AML-193 (cell line): ENCODE data around the gene IRAK2.

ENCODE experiments used
- DNase-seq, 2 experiments: peaks; one replicate each; lab custom pipeline; 2025; lab: John Stamatoyannopoulos, UW

IRAK2 gene

GRCh38 chr3:10189557-10190354 lies 25.0 kb downstream of the IRAK2 start:
- peak; percentile 100 for DNase-seq

- DNase-seq, result no peak
Observed at GRCh38 chr3:10192953-10193691, 28.4 kb downstream of the IRAK2 start.

GRCh38 chr3:10193692-10194327 lies 29.1 kb downstream of the IRAK2 start:
- DNase-seq, result no peak

- no peak for DNase-seq
Observed at GRCh38 chr3:10194328-10195071, 29.8 kb downstream of the IRAK2 start.

DNA sequence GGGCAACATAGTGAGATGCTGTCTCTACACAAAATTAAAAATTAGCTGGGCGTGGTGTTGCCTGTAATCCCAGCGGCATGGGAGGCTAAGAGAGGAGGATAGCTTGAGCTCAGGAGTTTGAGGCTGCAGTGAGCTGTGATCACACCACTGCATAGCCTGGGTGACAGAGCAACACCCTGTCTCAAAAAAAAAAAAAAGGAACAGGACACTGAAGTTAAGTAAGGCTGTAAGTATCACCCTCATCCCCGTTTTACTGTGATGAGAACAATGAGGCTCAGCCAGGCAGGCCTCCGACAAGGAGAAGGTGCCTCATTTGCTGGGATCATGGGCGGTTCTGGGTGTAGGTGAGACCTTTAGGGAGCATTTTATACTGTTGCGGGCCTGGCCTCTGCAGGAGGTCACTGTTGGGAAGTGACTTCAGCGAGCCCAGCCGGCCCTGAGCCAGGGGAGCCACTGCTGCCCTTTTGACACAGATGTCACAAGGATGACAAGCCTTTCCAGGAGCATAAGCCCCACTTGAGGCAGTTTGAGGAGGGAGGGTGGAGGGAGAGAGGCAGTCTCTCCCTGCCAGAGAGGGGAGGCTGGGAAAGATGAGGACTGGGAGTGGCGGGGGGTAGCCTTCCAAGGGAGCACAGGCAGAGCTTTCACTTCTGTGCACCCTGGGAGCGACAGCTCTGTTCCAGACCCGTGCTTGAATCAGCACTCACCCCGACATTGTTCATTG lies 30.8 kb downstream of the IRAK2 start:
- no peak for DNase-seq

DNA sequence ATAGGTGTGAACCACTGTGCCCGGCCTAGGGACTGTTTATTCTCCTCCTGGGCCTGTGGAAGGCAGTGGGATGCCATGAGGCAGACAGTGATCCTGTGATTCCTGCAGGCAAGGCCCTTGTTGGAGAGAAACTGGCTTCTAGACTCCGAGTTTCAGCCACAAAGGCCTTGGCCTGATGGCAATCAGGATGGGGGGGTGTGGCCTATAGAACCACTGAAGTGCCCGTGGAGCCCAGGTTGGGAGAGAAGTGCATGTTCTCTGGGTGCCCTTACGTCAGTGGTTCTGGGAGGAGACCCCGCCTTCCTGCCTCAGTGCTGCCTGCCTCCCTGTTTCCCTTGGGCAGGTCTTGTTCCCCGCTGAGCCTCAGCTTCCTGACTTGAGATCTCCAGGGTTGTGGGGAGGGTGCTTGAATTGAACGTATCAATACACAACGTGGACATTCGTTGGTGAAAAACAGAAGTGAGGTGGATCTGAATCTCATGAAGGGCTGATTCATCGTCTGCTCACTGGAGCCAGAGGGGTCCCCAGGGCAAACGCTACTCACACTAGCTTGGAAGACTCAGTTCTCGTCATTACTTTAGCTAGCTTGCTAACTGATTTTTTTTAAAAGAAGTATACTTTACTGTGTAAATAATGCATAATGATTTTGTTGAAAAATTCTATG lies 31.8 kb downstream of the IRAK2 start:
- DNase-seq, result no peak

DNA sequence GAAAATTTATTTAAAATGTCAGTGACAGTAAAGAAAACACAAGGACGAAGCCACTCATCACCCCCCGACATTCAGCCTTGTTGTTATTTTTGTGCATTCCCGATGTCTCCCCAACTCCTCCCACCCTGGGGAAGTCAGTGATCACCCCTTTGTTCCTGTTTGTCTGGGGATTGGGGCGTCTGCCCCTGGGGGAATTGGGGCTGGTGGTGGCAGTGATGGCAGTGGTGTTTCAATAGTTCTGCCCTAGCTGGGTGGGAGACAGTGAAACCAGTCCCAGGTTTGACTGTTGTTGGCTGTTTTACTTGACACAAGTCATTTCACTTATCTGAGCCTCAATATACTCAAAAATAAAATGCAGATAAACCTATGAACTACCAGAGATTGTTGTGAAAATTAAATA lies 33.5 kb downstream of the IRAK2 start:
- DNase-seq, result no peak

DNA sequence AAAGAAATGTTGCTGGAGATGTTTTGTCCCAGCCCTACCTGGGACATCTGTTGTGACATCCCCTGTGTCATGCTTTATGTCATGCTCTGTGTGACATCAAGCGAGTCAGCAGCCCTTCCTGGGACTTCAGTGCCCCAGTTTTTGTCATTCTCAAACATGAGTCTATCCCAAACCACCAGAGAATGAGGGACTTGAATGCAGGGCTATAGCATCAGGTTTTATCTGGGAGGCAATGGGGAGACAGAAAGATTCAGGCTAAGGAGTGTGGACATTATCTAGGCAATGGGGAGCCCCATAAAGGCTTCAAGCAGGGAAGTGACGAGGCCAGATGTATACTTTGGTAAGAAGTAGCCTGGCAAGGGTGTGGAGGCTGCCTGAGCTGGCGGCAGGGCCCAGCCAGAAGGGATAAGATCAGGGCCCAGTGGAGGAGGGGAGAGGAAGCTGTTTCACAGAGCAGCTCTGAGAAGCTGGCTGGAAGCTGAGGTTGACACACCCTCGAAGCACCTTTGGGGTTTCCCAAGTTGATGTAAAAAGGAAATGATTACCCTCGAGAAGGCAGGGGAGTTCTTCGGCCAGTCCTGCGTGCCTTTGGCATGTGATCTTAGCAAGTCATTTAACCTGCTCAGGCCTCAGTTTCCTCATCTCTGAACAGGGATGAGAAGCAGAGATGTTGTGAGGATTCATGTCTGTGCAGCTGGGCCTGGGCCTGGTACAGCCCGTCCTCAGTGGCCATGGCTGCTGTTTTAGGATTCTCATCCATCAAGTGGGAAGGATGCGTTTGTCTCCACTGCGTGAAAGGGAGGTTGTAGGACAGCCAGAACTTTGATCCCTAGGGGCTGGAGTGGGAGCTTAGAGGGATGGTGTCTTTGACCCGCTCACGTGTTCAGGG lies 34.3 kb downstream of the IRAK2 start:
- DNase-seq, result peak; percentile 48 to 54

- DNase-seq, result no peak
Observed at GRCh38 chr3:10204921-10205320, 40.2 kb downstream of the IRAK2 start.

DNA sequence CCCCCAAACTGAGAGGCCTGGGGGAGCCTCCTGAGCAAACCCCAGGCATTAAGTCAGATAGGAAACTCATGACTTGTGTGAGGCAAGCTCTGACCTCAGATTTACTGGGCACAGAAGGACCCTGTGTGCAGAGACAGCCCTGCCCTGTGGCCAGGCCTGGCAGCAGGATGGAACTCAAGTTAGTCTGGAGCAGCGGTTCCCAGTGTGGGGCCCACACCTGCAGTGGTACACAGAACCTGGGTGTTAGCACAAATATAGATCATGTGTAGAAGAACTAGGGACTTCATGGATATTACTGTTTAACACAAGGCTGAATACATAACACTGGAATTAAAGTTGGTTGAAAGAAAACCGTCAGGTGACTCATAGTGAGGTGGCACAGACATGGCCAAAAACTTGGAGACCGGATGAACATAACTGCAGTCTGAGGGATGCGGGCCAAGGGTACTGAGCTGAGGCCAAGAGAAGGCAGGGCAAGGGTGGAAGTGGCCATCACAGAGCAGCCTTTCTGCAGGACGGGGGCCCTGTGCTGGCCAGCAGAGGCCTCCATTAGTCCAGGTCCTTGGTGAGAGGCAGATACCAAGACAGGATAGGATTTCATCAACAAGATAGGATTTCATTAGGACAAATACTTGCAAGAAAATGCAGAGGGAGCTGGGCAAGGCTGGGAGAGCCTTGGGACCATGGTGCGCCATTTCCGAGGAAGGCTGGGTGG lies 40.9 kb downstream of the IRAK2 start:
- no peak for DNase-seq

GRCh38 chr3:10206166-10206511 lies 41.4 kb downstream of the IRAK2 start:
- DNase-seq, result no peak

DNA sequence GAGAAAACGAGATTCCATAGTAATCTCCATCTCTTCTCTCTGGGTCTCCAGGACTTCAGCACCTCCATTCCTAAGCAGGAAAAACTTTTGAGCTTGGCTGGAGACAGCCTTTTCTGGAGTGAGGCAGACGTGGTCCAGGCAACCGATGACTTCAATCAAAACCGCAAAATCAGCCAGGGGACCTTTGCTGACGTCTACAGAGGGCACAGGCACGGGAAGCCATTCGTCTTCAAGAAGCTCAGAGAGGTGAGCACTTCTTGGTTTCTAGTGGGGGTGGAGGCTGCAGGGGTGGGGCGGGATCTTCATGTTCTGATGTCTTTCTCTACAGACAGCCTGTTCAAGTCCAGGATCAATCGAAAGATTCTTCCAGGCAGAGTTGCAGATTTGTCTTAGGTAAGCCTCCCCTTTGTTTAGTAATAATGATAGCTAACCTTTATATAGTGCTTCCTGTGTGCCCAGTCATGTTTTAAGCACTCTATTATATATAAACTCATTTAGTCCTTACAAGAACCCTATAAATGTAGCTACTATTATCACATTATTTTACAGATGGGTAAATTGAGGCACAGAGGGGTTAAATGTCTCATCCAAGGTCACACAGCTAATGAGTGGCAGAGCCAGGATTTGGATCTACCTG lies 48.6 kb downstream of the IRAK2 start:
- DNase-seq, result no peak

- DNase-seq, result no peak
Observed at GRCh38 chr3:10215578-10216368, 51.1 kb downstream of the IRAK2 start.

DNA sequence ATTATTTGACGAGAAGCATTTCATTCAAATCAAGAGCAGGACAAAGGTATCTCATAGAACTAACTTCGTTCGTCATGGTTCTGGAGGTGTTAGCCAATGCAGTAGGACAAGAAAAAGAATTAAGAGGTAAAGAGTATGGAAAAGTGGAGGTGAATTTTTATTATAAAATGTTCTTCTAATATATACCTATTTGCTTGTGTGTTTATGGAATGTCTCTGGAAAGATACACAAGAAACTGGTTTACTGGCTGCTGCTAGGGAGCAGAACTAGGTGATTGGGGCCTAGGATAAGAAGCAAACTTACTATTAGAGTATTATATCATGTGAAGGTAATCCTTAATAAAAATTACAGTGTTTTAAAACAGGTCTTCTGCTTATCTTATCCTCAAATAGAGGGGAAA lies 52.6 kb downstream of the IRAK2 start:
- no peak for DNase-seq

DNA sequence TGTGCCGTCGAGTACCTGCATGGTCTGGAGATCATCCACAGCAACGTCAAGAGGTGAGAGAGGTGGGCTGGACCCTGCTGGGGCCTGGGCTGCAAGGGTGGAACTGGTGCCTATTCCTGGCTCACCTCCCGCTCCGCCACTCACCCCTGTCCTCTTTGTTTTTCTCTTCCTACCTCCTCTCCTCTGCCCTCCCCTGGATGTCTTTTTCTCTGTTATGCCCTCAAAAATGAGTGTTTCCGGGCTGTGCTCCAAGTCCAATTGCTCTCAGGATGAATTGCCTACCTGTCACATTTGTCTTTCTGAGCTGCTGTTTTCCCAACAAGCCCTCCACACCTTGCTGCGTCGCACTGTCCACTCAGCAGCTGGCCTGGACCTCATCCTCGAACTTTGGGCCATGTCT lies 55.0 kb downstream of the IRAK2 start:
- DNase-seq, result no peak

DNA sequence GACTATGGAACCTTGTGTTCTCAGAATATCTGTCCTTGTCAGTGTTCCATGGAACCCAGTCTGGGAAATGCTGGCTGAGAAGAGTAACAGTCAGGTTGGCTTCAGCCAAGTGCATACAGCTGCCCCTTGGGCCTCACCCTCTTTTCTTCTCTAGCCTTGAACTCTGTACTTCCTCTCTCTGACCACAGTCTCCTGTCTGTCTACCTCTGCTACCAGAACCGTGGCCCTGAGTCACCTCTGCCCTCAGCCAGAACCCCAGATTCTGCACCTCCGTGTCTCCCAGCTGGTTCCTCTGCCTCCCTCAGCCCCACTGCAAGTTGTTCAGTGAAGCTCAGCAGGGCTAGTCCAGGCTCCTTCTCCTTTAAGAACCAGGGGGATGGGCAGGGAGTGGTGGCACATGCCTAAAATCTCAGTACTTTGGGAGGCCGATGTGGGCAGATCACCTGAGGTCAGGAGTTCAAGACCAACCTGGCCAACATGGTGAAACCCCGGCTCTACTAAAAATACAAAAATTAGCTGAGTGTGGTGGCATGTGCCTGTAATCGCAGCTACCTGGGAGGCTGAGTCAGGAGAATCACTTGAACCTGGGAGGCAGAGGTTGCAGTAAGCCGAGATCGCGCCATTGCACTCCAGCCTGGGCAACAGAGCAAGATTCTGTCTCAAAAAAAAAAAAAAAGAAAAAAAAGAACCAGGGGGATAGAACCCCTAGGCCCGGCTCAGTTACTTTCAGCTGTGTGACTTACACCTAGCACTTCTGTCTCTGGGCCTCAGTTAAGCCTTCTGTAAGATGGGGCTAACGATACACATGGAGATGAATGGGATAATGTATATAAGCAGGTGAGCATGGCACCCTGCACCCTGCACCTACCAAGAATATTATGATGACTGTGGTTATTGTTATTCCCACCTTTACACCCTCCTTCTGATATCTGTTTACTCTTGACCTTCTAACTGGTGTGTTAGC lies 59.2 kb downstream of the IRAK2 start:
- peak; percentile 62 to 72 for DNase-seq
